Heart right ventricle (tissue), 16 donors: ENCODE data around the gene SMYD3. TPM values are rescaled to one million over a fixed set of nuclear protein-coding genes. Genes with fewer than 3 reads are reported as not detected.

ENCODE experiments used
- ATAC-seq, 8 donors: fragments of 200-7000 bp; cut with Tn5 transposase; one replicate each; pipeline ENCODE4 v1.9.1; 2020; ENCODE audit warnings: mild to moderate bottlenecking in 8 of 8, moderate library complexity in 8 of 8, moderate number of reproducible peaks in 1 of 8
- DNase-seq, 2 donors: peaks; one replicate each; pipeline ENCODE4 v3.0.0-alpha.2; 2020
- H3K27ac ChIP-seq, 10 donors: fragments of 200-600 bp; sonication (generic) in 2 of 10; one replicate each; pipeline versions ENCODE4 v1.5.0 to v1.8.0; 2020 to 2022; ENCODE audit warnings: mild to moderate bottlenecking in 3 of 10
- H3K27me3 ChIP-seq, 7 donors: fragments of 200-600 bp; one replicate each; pipeline ENCODE4 v1.8.0; 2021 to 2022; ENCODE audit warnings: mild to moderate bottlenecking in 2 of 7
- H3K36me3 ChIP-seq, 9 donors: fragments of 200-600 bp; sonication (generic) in 1 of 9; one replicate each; pipeline versions ENCODE4 v1.5.0 to v1.8.0; 2020 to 2022; ENCODE audit warnings: mild to moderate bottlenecking in 2 of 9
- H3K4me1 ChIP-seq, 9 donors: fragments of 200-600 bp; sonication (generic) in 1 of 9; one replicate each; pipeline versions ENCODE4 v1.5.0 to v1.8.0; 2020 to 2022; ENCODE audit warnings: mild to moderate bottlenecking in 4 of 9
- H3K4me3 ChIP-seq, 10 donors: fragments of 200-600 bp; sonication (generic) in 2 of 10; one replicate each; pipeline versions ENCODE4 v1.5.0 to v1.8.0; 2020 to 2022; ENCODE audit warnings: mild to moderate bottlenecking in 7 of 10, moderate library complexity in 2 of 10
- H3K9me3 ChIP-seq, 11 donors: fragments of 200-600 bp in 10 of 11; sonication (generic) in 2 of 11; one replicate each; pipeline versions ENCODE4 v1.5.0 to v1.8.0; 2013 to 2022; ENCODE audit warnings: mild to moderate bottlenecking in 2 of 11, control low read depth in 1 of 11, moderate library complexity in 1 of 11
- CTCF ChIP-seq, 9 donors: fragments of 200-600 bp; sonication (generic) in 2 of 9; IDR thresholded peaks; one replicate each; pipeline versions ENCODE4 v1.5.0 to v1.8.0; 2021 to 2022; ENCODE audit warnings: antibody characterized with exemption in 9 of 9, mild to moderate bottlenecking in 5 of 9, moderate library complexity in 1 of 9
- WGBS, 2 donors: extraction: QIAGEN DNeasy Blood & Tissue Kit; methylation state at CpG; one replicate each; pipeline ENCODE4 v1.1.7; 2013; ENCODE audit warnings: inconsistent platforms in 1 of 2; 5-methylcytosine and 5-hydroxymethylcytosine counted together
- intact Hi-C, 10 donors: fragments of 100-400 bp; cut with DNase I; formaldehyde crosslinking; loops; one replicate each; pipeline versions ENCODE4 v1.11.1 to v1.14.2; 2022
- polyA plus RNA-seq, 2 donors: library from polyadenylated mRNA; stranded (reverse); fragments of 200-250 nt; gene quantifications; one replicate each; pipeline ENCODE4 v1.2.3, GENCODE V29; 2013
- total RNA-seq, 10 donors: library from RNA; stranded (reverse); fragmentation: NEBNext Ultra II Directional in 3 of 10; extraction: Animal tissue kit (Norgen Biotek cat#: 25700) in 3 of 10; gene quantifications; one replicate each; pipeline versions ENCODE4 v1.2.1 to v1.2.4, GENCODE V29; 2021 to 2023
- donor health status: Arrhythmogenic right ventricular cardiomyopathy.
- donor health status: ischemic (EF 13 %, LVEDD 7.1; RV severe dilation, severe dysfunction).
- donor health status: healthy with polysubstance abuse.
- donor health status: DM: no; HTN: yes; CAD: no.
- donor health status: DM: no; HTN: no; CAD: no.
- donor health status: ischemic (EF 25% LVEDD 6.9; RV normal size, moderate dysfunction).
- donor health status: ischemic (EF 25% LVEDD 5.7; RV mildly dilated, moderate dysfunction).
- donor health status: healthy.
- donor health status: DM: yes; HTN: yes; CAD: no.
- donor health status: Ischemic cardiomyopathy.
- donor health status: ischemic (EF 35%, LVEDD 5.7; RV mildly dilated, moderate dysfunction).
- donor health status: nonischemic (EF 11% LVEDD 7.7; RV severe dilation, severe dysfunction).
- donor health status: DM: yes; HTN: yes; CAD: no.
- donor health status: PGD.
- donor health status: ischemic (EF 29% LVEDD 5.4; RV normal size, mild dysfunction).
- donor health status: nonischemic (EF 23%, LVEDD 6.1; RV moderate dilation, normal function).

The SMYD3 gene
- total and polyA plus RNA-seq, 12 donors: 5.9 to 13.9 (median 8.1) TPM

- Histone ChIP-seq H3K27me3 (no peaks in the 10 kb centered on the region), H3K4me3 (no peak overlapping the region), H3K9me3 (peaks cover 0 to 5% (median 0%) of the 10 kb centered on the region in 11 donors), H3K27ac (no peak overlapping the region), H3K36me3 (no peaks in the 10 kb centered on the region), H3K4me1 (peaks cover 0 to 6% (median 0%) of the 10 kb centered on the region in 9 donors)
- TF ChIP-seq CTCF (IDR thresholded peaks at IDR 0.05): no peak
- ATAC-seq (no peak), DNase-seq (no peak)
- 95% methylated on average over 5 of the region's 5 CpGs for WGBS, 2 donors
- intact Hi-C loops: no loop called here
Measured at GRCh38 chr1:246096356-246096755, 410.7 kb downstream of the SMYD3 start.

- no peak for DNase-seq
- no peak overlapping the region for H3K4me3 ChIP-seq
- intact Hi-C loops: no loop called here
- no peaks in the 10 kb centered on the region for H3K36me3 ChIP-seq
- peaks cover 0 to 5% (median 0%) of the 10 kb centered on the region in 11 donors for H3K9me3 ChIP-seq
- peaks cover 0 to 6% (median 0%) of the 10 kb centered on the region in 9 donors for H3K4me1 ChIP-seq
- ATAC-seq: no peak
- H3K27ac ChIP-seq: no peak overlapping the region
- no peak for TF ChIP-seq CTCF (IDR thresholded peaks at IDR 0.05)
- 88% methylated on average over 6 of the region's 6 CpGs for WGBS, 2 donors
- no peaks in the 10 kb centered on the region for H3K27me3 ChIP-seq
Measured at GRCh38 chr1:246095443-246095842, 411.6 kb downstream of the SMYD3 start.

GRCh38 chr1:246093230-246093629 lies 413.8 kb downstream of the SMYD3 start:
- TF ChIP-seq CTCF (IDR thresholded peaks at IDR 0.05): no peak
- WGBS, 2 donors: 98% methylated on average over 4 of the region's 4 CpGs

GRCh38 chr1:246092136-246092535 lies 414.9 kb downstream of the SMYD3 start:
- Histone ChIP-seq H3K4me1 (no peaks in the 10 kb centered on the region), H3K4me3 (no peak overlapping the region), H3K9me3 (peaks cover 0 to 5% (median 0%) of the 10 kb centered on the region in 11 donors), H3K27ac (no peak overlapping the region), H3K27me3 (no peaks in the 10 kb centered on the region), H3K36me3 (no peaks in the 10 kb centered on the region)
- ATAC-seq (no peak), DNase-seq (no peak)
- TF ChIP-seq CTCF (IDR thresholded peaks at IDR 0.05): no peak
- intact Hi-C loops: no loop called here
- WGBS, 2 donors: 92 to 94% methylated on average over 4 of the region's 4 CpGs

More at GRCh38 chr1:246093230-246093629, 413.8 kb downstream of the SMYD3 start:
- ATAC-seq (no peak), DNase-seq (no peak)
- Histone ChIP-seq H3K9me3 (peaks cover 0 to 5% (median 0%) of the 10 kb centered on the region in 11 donors), H3K4me3 (no peak overlapping the region), H3K27ac (no peak overlapping the region), H3K36me3 (no peaks in the 10 kb centered on the region), H3K27me3 (no peaks in the 10 kb centered on the region), H3K4me1 (no peaks in the 10 kb centered on the region)
- intact Hi-C loops: no loop called here
